HepG2 (cell line): ENCODE results near the gene RAD51D.

ENCODE experiments used
- EZH2 ChIP-seq: conservative IDR thresholded peaks from 2 replicates; pipeline ENCODE4 v1.6.1; 2012; ENCODE audit warnings: mild to moderate bottlenecking, low read depth, low read length, moderate library complexity
- POLR2AphosphoS2 ChIP-seq: IDR thresholded peaks from 2 replicates; pipeline ENCODE4 v1.6.1; 2011; ENCODE audit warnings: low read depth, low read length, improper control_type of control experiment
- SP2 ChIP-seq: sonication (generic); formaldehyde crosslinking; IDR thresholded peaks from 2 replicates; pipeline ENCODE4 v1.5.1; 2020; ENCODE audit warnings: mild to moderate bottlenecking, missing genetic modification reagents
- TF ChIP-seq, protein P1 (sequence below): sonication (generic); formaldehyde crosslinking; IDR thresholded peaks from 2 replicates; pipeline ENCODE4 v1.5.0; 2020; ENCODE audit warnings: mild to moderate bottlenecking, missing genetic modification reagents, moderate library complexity
- TF ChIP-seq, protein P2 (sequence below): sonication (generic); formaldehyde crosslinking; IDR thresholded peaks from 2 replicates; pipeline ENCODE4 v1.9.0; 2021; ENCODE audit warnings: missing genetic modification reagents, borderline replicate concordance
- TF ChIP-seq, protein P3 (sequence below): sonication (generic); formaldehyde crosslinking; IDR thresholded peaks from 2 replicates; pipeline ENCODE4 v1.8.0; 2022; ENCODE audit warnings: missing genetic modification reagents, mild to moderate bottlenecking, borderline replicate concordance
- TF ChIP-seq, protein P4 (sequence below): IDR thresholded peaks from 2 replicates; pipeline ENCODE4 v1.6.1; 2016; ENCODE audit warnings: low read depth
- TF ChIP-seq, protein P5 (sequence below): sonication (generic); formaldehyde crosslinking; IDR thresholded peaks from 2 replicates; pipeline ENCODE4 v1.4.0; 2020; ENCODE audit warnings: missing genetic modification reagents
- TF ChIP-seq, protein P6 (sequence below): IDR thresholded peaks from 2 replicates; pipeline ENCODE4 v1.6.1; 2012; ENCODE audit warnings: inconsistent platforms

DNA sequence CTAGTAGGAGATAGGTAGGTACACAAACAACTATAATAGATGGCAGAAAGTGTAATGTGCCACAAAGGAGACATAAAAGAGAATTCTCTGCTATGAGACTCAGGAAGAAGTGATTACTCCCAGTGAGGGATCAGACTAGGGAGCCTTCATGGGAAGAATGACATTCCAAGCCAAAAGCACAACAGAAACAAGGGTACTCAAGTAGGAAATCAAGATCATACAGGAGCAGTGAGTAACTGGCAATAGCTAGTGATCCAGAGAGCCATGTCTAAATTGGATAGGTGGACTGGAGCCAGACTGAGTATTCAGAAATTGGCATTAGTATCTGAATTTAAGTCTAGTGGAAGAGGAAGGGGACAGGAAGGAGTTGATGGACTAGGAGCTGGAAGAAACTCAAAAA, 66.9 kb downstream of the RAD51D start:
- TF ChIP-seq, protein P1, sequence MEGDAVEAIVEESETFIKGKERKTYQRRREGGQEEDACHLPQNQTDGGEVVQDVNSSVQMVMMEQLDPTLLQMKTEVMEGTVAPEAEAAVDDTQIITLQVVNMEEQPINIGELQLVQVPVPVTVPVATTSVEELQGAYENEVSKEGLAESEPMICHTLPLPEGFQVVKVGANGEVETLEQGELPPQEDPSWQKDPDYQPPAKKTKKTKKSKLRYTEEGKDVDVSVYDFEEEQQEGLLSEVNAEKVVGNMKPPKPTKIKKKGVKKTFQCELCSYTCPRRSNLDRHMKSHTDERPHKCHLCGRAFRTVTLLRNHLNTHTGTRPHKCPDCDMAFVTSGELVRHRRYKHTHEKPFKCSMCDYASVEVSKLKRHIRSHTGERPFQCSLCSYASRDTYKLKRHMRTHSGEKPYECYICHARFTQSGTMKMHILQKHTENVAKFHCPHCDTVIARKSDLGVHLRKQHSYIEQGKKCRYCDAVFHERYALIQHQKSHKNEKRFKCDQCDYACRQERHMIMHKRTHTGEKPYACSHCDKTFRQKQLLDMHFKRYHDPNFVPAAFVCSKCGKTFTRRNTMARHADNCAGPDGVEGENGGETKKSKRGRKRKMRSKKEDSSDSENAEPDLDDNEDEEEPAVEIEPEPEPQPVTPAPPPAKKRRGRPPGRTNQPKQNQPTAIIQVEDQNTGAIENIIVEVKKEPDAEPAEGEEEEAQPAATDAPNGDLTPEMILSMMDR (CRISPR knock-in tag), result no peak
- TF ChIP-seq SP2 (CRISPR knock-in tag) (no peak), EZH2 (no peak), POLR2AphosphoS2 (no peak)
- TF ChIP-seq, protein P2, sequence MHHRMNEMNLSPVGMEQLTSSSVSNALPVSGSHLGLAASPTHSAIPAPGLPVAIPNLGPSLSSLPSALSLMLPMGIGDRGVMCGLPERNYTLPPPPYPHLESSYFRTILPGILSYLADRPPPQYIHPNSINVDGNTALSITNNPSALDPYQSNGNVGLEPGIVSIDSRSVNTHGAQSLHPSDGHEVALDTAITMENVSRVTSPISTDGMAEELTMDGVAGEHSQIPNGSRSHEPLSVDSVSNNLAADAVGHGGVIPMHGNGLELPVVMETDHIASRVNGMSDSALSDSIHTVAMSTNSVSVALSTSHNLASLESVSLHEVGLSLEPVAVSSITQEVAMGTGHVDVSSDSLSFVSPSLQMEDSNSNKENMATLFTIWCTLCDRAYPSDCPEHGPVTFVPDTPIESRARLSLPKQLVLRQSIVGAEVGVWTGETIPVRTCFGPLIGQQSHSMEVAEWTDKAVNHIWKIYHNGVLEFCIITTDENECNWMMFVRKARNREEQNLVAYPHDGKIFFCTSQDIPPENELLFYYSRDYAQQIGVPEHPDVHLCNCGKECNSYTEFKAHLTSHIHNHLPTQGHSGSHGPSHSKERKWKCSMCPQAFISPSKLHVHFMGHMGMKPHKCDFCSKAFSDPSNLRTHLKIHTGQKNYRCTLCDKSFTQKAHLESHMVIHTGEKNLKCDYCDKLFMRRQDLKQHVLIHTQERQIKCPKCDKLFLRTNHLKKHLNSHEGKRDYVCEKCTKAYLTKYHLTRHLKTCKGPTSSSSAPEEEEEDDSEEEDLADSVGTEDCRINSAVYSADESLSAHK (CRISPR knock-in tag), result no peak
- TF ChIP-seq, protein P3, sequence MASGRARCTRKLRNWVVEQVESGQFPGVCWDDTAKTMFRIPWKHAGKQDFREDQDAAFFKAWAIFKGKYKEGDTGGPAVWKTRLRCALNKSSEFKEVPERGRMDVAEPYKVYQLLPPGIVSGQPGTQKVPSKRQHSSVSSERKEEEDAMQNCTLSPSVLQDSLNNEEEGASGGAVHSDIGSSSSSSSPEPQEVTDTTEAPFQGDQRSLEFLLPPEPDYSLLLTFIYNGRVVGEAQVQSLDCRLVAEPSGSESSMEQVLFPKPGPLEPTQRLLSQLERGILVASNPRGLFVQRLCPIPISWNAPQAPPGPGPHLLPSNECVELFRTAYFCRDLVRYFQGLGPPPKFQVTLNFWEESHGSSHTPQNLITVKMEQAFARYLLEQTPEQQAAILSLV (CRISPR knock-in tag), result no peak
- TF ChIP-seq, protein P4, sequence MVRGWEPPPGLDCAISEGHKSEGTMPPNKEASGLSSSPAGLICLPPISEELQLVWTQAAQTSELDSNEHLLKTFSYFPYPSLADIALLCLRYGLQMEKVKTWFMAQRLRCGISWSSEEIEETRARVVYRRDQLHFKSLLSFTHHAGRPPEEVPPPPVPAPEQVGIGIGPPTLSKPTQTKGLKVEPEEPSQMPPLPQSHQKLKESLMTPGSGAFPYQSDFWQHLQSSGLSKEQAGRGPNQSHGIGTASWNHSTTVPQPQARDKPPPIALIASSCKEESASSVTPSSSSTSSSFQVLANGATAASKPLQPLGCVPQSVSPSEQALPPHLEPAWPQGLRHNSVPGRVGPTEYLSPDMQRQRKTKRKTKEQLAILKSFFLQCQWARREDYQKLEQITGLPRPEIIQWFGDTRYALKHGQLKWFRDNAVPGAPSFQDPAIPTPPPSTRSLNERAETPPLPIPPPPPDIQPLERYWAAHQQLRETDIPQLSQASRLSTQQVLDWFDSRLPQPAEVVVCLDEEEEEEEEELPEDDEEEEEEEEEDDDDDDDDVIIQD, result no peak
- TF ChIP-seq, protein P5, sequence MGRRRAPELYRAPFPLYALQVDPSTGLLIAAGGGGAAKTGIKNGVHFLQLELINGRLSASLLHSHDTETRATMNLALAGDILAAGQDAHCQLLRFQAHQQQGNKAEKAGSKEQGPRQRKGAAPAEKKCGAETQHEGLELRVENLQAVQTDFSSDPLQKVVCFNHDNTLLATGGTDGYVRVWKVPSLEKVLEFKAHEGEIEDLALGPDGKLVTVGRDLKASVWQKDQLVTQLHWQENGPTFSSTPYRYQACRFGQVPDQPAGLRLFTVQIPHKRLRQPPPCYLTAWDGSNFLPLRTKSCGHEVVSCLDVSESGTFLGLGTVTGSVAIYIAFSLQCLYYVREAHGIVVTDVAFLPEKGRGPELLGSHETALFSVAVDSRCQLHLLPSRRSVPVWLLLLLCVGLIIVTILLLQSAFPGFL (CRISPR knock-in tag), result no peak
- TF ChIP-seq, protein P6, sequence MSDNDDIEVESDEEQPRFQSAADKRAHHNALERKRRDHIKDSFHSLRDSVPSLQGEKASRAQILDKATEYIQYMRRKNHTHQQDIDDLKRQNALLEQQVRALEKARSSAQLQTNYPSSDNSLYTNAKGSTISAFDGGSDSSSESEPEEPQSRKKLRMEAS, result no peak
